ENCODE measurements around the gene N4BP2L2. TPM values are rescaled to one million over a fixed set of nuclear protein-coding genes. Genes with fewer than 3 reads are reported as not detected.

The N4BP2L2 gene
- total RNA-seq, 1 experiment from 2014 or later: 92.7 TPM

DNA sequence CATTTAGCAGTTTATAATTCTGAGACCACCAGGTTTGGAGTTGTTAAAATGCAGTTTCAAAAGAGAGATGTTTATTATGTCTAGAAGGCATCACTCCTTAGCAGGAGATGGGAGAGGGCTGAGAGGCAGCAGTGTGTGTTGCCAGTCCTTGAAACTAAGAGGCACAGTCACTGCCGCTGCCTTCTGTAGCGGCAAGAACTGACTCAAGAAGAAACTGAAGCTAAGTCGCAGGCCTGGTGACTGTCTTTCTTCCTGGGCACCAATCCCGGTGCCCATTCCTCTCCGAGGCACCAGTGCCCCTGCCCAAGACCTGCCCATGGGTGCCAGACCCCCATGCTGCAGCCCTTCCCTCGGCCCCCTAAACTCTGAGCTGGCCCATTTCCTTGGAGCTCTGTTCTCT is 130.7 kb downstream of the N4BP2L2 start:
- ATAC-seq: no peak
- H3K4me1 ChIP-seq (ENCODE audit: control insufficient read depth in 1 of 2, insufficient read depth in 2 of 2, low read length in 2 of 2): no peaks in the 10 kb centered on the region
- H3K4me2 ChIP-seq (ENCODE audit: low read length): no peak overlapping the region
- H3K9ac ChIP-seq (ENCODE audit: low read length): no peak overlapping the region
- POLR2A ChIA-PET: no interaction called here
- DNase-seq (ENCODE audit: low read depth, low spot score): no peak
- no peaks in the 10 kb centered on the region for H3K36me3 ChIP-seq (ENCODE audit: control insufficient read depth in 1 of 2, insufficient read depth in 2 of 2, low read length in 2 of 2)
- BruUV-seq (replicated peaks): no TSS peak
- no peaks in the 10 kb centered on the region for H3K79me2 ChIP-seq (ENCODE audit: insufficient read depth, low read length)
- H3K27ac ChIP-seq (ENCODE audit: low read depth, low read length): no peak overlapping the region
- H2AFZ ChIP-seq (ENCODE audit: low read depth, low read length, poor library complexity, severe bottlenecking): no peak overlapping the region
- H3K9me3 ChIP-seq (ENCODE audit: control insufficient read depth in 1 of 2, insufficient read depth in 1 of 2, low read depth in 1 of 2, low read length in 2 of 2): no peaks in the 10 kb centered on the region
- H4K20me1 ChIP-seq (ENCODE audit: insufficient read depth): no peaks in the 10 kb centered on the region
- CTCF ChIA-PET: no interaction called here
- no peaks in the 10 kb centered on the region for H3K27me3 ChIP-seq (ENCODE audit: insufficient read depth, low read length)
- TF ChIP-seq YY1 (IDR thresholded peaks at IDR 0.05; ENCODE audit: extremely low read depth, insufficient replicate concordance, low read depth, low read length) (no peak), JUND (IDR thresholded peaks at IDR 0.05) (no peak), SRF (IDR thresholded peaks at IDR 0.05; ENCODE audit: low read depth) (no peak)
- RAD21 ChIA-PET (ENCODE audit: low non-redundant PET in 1 of 2, low total read pairs in 2 of 2, uncharacterized antibody in 2 of 2, unreplicated experiment in 2 of 2): no interaction called here
- intact Hi-C loops (cut with micrococcal nuclease): no loop called here
- no peak overlapping the region for H3K4me3 ChIP-seq (replicated peaks in 1 of 2; ENCODE audit: low read depth in 1 of 2, low read length in 2 of 2)
- no peaks in the 10 kb centered on the region for H3K9me2 ChIP-seq (ENCODE audit: insufficient read depth)

DNA sequence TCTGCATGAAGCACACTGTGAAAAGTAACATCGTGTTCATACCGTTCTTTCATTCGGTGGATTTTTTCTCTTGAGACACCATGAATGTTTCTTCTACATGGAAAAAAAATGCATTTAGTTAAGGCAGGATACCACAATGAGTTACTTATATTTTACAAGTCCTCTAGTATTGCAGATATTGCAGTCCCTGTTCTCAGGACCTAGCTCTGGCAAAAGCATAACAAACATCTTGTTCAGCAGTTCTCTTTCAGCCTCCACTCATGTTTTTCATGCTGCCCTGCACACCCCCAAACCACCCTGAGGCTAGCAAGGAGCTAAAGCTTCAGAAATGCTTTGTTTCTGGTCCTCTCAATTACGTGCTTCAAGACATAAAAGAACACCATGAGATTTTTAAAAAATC is 135.5 kb downstream of the N4BP2L2 start:
- Histone ChIP-seq H3K4me2 (ENCODE audit: low read length) (no peak overlapping the region), H3K9me2 (ENCODE audit: insufficient read depth) (no peaks in the 10 kb centered on the region), H3K36me3 (ENCODE audit: control insufficient read depth in 1 of 2, insufficient read depth in 2 of 2, low read length in 2 of 2) (peaks cover 0 to 7% of the 10 kb centered on the region in 2 experiments; a peak in 1 of 4 replicates), H4K20me1 (ENCODE audit: insufficient read depth) (no peaks in the 10 kb centered on the region), H3K9ac (ENCODE audit: low read length) (no peak overlapping the region), H3K27me3 (ENCODE audit: insufficient read depth, low read length) (no peaks in the 10 kb centered on the region), H3K9me3 (ENCODE audit: control insufficient read depth in 1 of 2, insufficient read depth in 1 of 2, low read depth in 1 of 2, low read length in 2 of 2) (no peaks in the 10 kb centered on the region), H3K27ac (ENCODE audit: low read depth, low read length) (no peak overlapping the region), H2AFZ (ENCODE audit: low read depth, low read length, poor library complexity, severe bottlenecking) (no peak overlapping the region), H3K79me2 (ENCODE audit: insufficient read depth, low read length) (no peaks in the 10 kb centered on the region), H3K4me1 (ENCODE audit: control insufficient read depth in 1 of 2, insufficient read depth in 2 of 2, low read length in 2 of 2) (no peaks in the 10 kb centered on the region), H3K4me3 (replicated peaks in 1 of 2; ENCODE audit: low read depth in 1 of 2, low read length in 2 of 2) (no peak overlapping the region)
- ATAC-seq (no peak), DNase-seq (ENCODE audit: low read depth, low spot score) (no peak)
- TF ChIP-seq POLR2A (IDR thresholded peaks at IDR 0.05; ENCODE audit: borderline replicate concordance, extremely low read depth, insufficient read depth, insufficient read length) (no peak), SIN3A (IDR thresholded peaks at IDR 0.05; ENCODE audit: low read depth) (no peak), EGR1 (IDR thresholded peaks at IDR 0.05; ENCODE audit: low read depth) (no peak), SP1 (IDR thresholded peaks at IDR 0.05; ENCODE audit: low read depth) (no peak), YY1 (IDR thresholded peaks at IDR 0.05; ENCODE audit: extremely low read depth, insufficient replicate concordance, low read depth, low read length) (no peak), EZH2 (IDR thresholded peaks at IDR 0.05) (no peak), ELF1 (IDR thresholded peaks at IDR 0.05; ENCODE audit: borderline replicate concordance, low read depth) (no peak), RAD21 (IDR thresholded peaks at IDR 0.05; ENCODE audit: low read depth) (no peak)
- TF ChIP-seq, protein P1, sequence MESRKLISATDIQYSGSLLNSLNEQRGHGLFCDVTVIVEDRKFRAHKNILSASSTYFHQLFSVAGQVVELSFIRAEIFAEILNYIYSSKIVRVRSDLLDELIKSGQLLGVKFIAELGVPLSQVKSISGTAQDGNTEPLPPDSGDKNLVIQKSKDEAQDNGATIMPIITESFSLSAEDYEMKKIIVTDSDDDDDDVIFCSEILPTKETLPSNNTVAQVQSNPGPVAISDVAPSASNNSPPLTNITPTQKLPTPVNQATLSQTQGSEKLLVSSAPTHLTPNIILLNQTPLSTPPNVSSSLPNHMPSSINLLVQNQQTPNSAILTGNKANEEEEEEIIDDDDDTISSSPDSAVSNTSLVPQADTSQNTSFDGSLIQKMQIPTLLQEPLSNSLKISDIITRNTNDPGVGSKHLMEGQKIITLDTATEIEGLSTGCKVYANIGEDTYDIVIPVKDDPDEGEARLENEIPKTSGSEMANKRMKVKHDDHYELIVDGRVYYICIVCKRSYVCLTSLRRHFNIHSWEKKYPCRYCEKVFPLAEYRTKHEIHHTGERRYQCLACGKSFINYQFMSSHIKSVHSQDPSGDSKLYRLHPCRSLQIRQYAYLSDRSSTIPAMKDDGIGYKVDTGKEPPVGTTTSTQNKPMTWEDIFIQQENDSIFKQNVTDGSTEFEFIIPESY (IDR thresholded peaks at IDR 0.05; ENCODE audit: extremely low read depth, insufficient replicate concordance, low read length): no peak
- TF ChIP-seq, protein P2, sequence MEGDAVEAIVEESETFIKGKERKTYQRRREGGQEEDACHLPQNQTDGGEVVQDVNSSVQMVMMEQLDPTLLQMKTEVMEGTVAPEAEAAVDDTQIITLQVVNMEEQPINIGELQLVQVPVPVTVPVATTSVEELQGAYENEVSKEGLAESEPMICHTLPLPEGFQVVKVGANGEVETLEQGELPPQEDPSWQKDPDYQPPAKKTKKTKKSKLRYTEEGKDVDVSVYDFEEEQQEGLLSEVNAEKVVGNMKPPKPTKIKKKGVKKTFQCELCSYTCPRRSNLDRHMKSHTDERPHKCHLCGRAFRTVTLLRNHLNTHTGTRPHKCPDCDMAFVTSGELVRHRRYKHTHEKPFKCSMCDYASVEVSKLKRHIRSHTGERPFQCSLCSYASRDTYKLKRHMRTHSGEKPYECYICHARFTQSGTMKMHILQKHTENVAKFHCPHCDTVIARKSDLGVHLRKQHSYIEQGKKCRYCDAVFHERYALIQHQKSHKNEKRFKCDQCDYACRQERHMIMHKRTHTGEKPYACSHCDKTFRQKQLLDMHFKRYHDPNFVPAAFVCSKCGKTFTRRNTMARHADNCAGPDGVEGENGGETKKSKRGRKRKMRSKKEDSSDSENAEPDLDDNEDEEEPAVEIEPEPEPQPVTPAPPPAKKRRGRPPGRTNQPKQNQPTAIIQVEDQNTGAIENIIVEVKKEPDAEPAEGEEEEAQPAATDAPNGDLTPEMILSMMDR (IDR thresholded peaks at IDR 0.05 in 2 of 3, conservative IDR thresholded peaks at IDR 0.05 in 1 of 3; ENCODE audit: borderline replicate concordance in 1 of 3, insufficient read depth in 1 of 3, low read depth in 2 of 3, low read length in 2 of 3): no peak
- ChIA-PET POLR2A (no interaction called here), RAD21 (ENCODE audit: low non-redundant PET in 1 of 2, low total read pairs in 2 of 2, uncharacterized antibody in 2 of 2, unreplicated experiment in 2 of 2) (no interaction called here), CTCF (no interaction called here)
- intact Hi-C loops (cut with micrococcal nuclease): no loop called here
- BruUV-seq (replicated peaks): no TSS peak

All from HCT116 (cell line).